IMR-90 (cell line): ENCODE results near the gene SPATA2. TPM values are rescaled to one million over a fixed set of nuclear protein-coding genes. Genes with fewer than 3 reads are reported as not detected.
"Not testable (repeated sequence)": the region's sequence is repeated elsewhere in the genome, so short reads cannot be mapped to it uniquely, and the experiment has no call there.

Experiments used
- ATAC-seq: fragments of 200-7000 bp; cut with Tn5 transposase; 2 replicates; pipeline ENCODE4 v1.9.1; 2020; ENCODE audit warnings: low read depth, mild to moderate bottlenecking, moderate library complexity
- BruUV-seq: library from RNA; stranded (reverse); fragments of 400-500 nt; replicated peaks from 2 replicates; lab custom pipeline; 2021; lab: Mats Ljungman, UMichigan
- CTCF ChIA-PET: fragments of 300-600 bp; formaldehyde crosslinking; extraction: SDS; loops from one replicate; lab custom pipeline; 2021; ENCODE audit warnings: antibody characterized with exemption; lab: Yijun Ruan, JAX
- POLR2A ChIA-PET: fragments of 300-600 bp; sonication (Branson Sonifier 250); formaldehyde crosslinking; loops from one replicate; lab custom pipeline; 2022; ENCODE audit warnings: antibody characterized with exemption; ENCODE audit not compliant: unreplicated experiment; lab: Charles Lee
- DNase-seq: peaks from one replicate; pipeline ENCODE4 v3.0.0; 2013
- H2AFZ ChIP-seq: replicated peaks from 2 replicates; pipeline ENCODE3; 2013; ENCODE audit warnings: low read length, mild to moderate bottlenecking; ENCODE audit not compliant: poor library complexity
- H2AK5ac ChIP-seq: 2 replicates; pipeline ENCODE4 v1.6.1; 2013; ENCODE audit warnings: low read depth, low read length, inconsistent platforms
- H2AK9ac ChIP-seq: replicated peaks from 2 replicates; pipeline ENCODE3; 2013; ENCODE audit warnings: mild to moderate bottlenecking, low read depth, low read length, moderate library complexity; ENCODE audit not compliant: poor library complexity
- H2BK120ac ChIP-seq: 2 replicates; pipeline ENCODE4 v1.6.1; 2013; ENCODE audit warnings: low read depth, low read length, inconsistent platforms
- H2BK15ac ChIP-seq: 3 replicates; pipeline ENCODE4 v1.6.1; 2013; ENCODE audit warnings: low read depth, low read length, inconsistent platforms
- H2BK20ac ChIP-seq: 2 replicates; pipeline ENCODE4 v1.6.1; 2013; ENCODE audit warnings: low read depth, mild to moderate bottlenecking, inconsistent platforms, low read length, moderate library complexity
- H2BK5ac ChIP-seq: 2 replicates; pipeline ENCODE4 v1.6.1; 2013; ENCODE audit warnings: mild to moderate bottlenecking, low read depth, low read length, inconsistent platforms; ENCODE audit not compliant: poor library complexity, severe bottlenecking
- H3K14ac ChIP-seq: replicated peaks from 2 replicates; pipeline ENCODE4 v1.6.1; 2013; ENCODE audit warnings: low read depth, low read length, inconsistent platforms
- H3K18ac ChIP-seq: 2 replicates; pipeline ENCODE4 v1.6.1; 2013; ENCODE audit warnings: low read depth, low read length, control low read depth
- H3K23ac ChIP-seq: 2 replicates; pipeline ENCODE4 v1.6.1; 2013; ENCODE audit warnings: low read depth, low read length, inconsistent platforms
- H3K27ac ChIP-seq: 2 replicates; pipeline ENCODE4 v1.5.1; 2013; ENCODE audit warnings: mild to moderate bottlenecking, control low read depth, low read length; ENCODE audit not compliant: insufficient read depth
- H3K27me3 ChIP-seq: 2 replicates; pipeline ENCODE4 v1.6.1; 2013; ENCODE audit warnings: low read length; ENCODE audit not compliant: control insufficient read depth, insufficient read depth
- H3K36me3 ChIP-seq: 2 replicates; pipeline ENCODE4 v1.6.1; 2013; ENCODE audit warnings: low read length, mixed read lengths; ENCODE audit not compliant: control insufficient read depth, insufficient read depth
- H3K4ac ChIP-seq: 2 replicates; pipeline ENCODE4 v1.6.1; 2013; ENCODE audit warnings: low read depth, low read length, inconsistent platforms
- H3K4me1 ChIP-seq: 2 replicates; pipeline ENCODE4 v1.6.1; 2013; ENCODE audit warnings: low read length, mixed read lengths; ENCODE audit not compliant: control insufficient read depth, insufficient read depth
- H3K4me2 ChIP-seq: 2 replicates; pipeline ENCODE4 v1.6.1; 2013; ENCODE audit warnings: low read depth, mild to moderate bottlenecking, control low read depth, low read length, moderate library complexity
- H3K4me3 ChIP-seq: 2 replicates; pipeline ENCODE4 v1.5.1; 2013; ENCODE audit warnings: low read depth, mild to moderate bottlenecking, control low read depth, low read length, moderate library complexity; ENCODE audit not compliant: insufficient read depth
- H3K56ac ChIP-seq: 2 replicates; pipeline ENCODE4 v1.6.1; 2013; ENCODE audit warnings: low read length, inconsistent platforms; ENCODE audit not compliant: insufficient read depth; ENCODE audit errors: extremely low read depth
- H3K79me1 ChIP-seq, 2 experiments: 2 replicates each; pipeline ENCODE4 v1.6.1; 2013; ENCODE audit warnings: low read length in 2 of 2, inconsistent platforms in 1 of 2, low read depth in 1 of 2
- H3K9ac ChIP-seq: 2 replicates; pipeline ENCODE4 v1.6.1; 2013; ENCODE audit warnings: low read depth, low read length, control low read depth
- H3K9me1 ChIP-seq: 2 replicates; pipeline ENCODE4 v1.6.1; 2013; ENCODE audit warnings: low read length, inconsistent platforms; ENCODE audit not compliant: insufficient read depth
- H3K9me3 ChIP-seq: 2 replicates; pipeline ENCODE4 v1.6.1; 2013; ENCODE audit warnings: low read length; ENCODE audit not compliant: control insufficient read depth, insufficient read depth
- H4K20me1 ChIP-seq: 2 replicates; pipeline ENCODE4 v1.6.1; 2013; ENCODE audit warnings: low read length, inconsistent platforms; ENCODE audit not compliant: insufficient read depth
- H4K5ac ChIP-seq: 2 replicates; pipeline ENCODE4 v1.6.1; 2013; ENCODE audit warnings: mild to moderate bottlenecking, low read depth, low read length, control low read depth
- H4K8ac ChIP-seq, 2 experiments: 2 replicates each; pipeline ENCODE4 v1.6.1; 2013; ENCODE audit warnings: low read depth in 2 of 2, low read length in 2 of 2, control low read depth in 1 of 2, inconsistent platforms in 1 of 2
- H4K91ac ChIP-seq: 2 replicates; pipeline ENCODE4 v1.6.1; 2013; ENCODE audit warnings: low read depth, low read length, inconsistent platforms; ENCODE audit not compliant: insufficient read depth
- MAFK ChIP-seq: IDR thresholded peaks from 2 replicates; pipeline ENCODE4 v1.6.1; 2012; ENCODE audit warnings: low read depth, low read length, improper control_type of control experiment
- RAD21 ChIP-seq: IDR thresholded peaks from 2 replicates; pipeline ENCODE4 v1.6.1; 2012; ENCODE audit warnings: low read length, improper control_type of control experiment
- WGBS, 2 experiments: methylation state at CpG; one replicate each; pipeline versions ENCODE4 v1.1.5 to v1.1.7; 2013; ENCODE audit warnings: missing lambda C conversion rate in 2 of 2; ENCODE audit not compliant: insufficient read length in 1 of 2; ENCODE audit errors: extremely low coverage in 2 of 2; 5-methylcytosine and 5-hydroxymethylcytosine counted together
- dilution Hi-C: fragments of 300-500 bp; cut with HindIII; formaldehyde crosslinking; loops from one replicate; pipeline ENCODE4 v1.14.3; 2018; ENCODE audit warnings: low sequenced_read_pairs; ENCODE audit not compliant: unreplicated experiment
- in situ Hi-C: fragments of 300-500 bp; cut with MboI; formaldehyde crosslinking; loops from 3 replicates; pipeline ENCODE4 v1.14.3; 2019; ENCODE audit warnings: low sequenced_read_pairs, inconsistent platforms, mixed read lengths
- intact Hi-C: fragments of 100-400 bp; cut with micrococcal nuclease; formaldehyde crosslinking; loops from 2 replicates; pipeline ENCODE4 v1.10.0; 2022
- polyA plus RNA-seq, 3 experiments: library from polyadenylated mRNA; depleted of rRNA; stranded (reverse); fragments of >200 nt; gene quantifications; 2 replicates each; pipeline ENCODE4 v1.2.3, GENCODE V29; 2012; ENCODE audit warnings: low replicate concordance in 1 of 3
- total RNA-seq: library from RNA; depleted of rRNA; stranded (reverse); fragments of >200 nt; gene quantifications from 2 replicates; pipeline ENCODE4 v1.2.3, GENCODE V29; 2012

Gene SPATA2
- total and polyA plus RNA-seq, 2 of the 4 experiments (the other 2 are of a cell fraction): 1.3 to 4.5 TPM

- no peak overlapping the region for H3K27ac ChIP-seq
- no peak overlapping the region for H2BK5ac ChIP-seq
- in situ Hi-C loops: no loop called here
- no peak overlapping the region for H3K56ac ChIP-seq
- no peak overlapping the region for H2AK5ac ChIP-seq
- H3K36me3 ChIP-seq: peaks cover 58% of the 10 kb centered on the region
- POLR2A ChIA-PET: no interaction called here
- BruUV-seq: no TSS peak
- H3K4me1 ChIP-seq: peaks cover 5% of the 10 kb centered on the region
- H3K4ac ChIP-seq: no peak overlapping the region
- H3K18ac ChIP-seq: no peak overlapping the region
- no peak overlapping the region for H3K23ac ChIP-seq
- dilution Hi-C loops: no loop called here
- H3K9me3 ChIP-seq: no peaks in the 10 kb centered on the region
- TF ChIP-seq MAFK (no peak), RAD21 (no peak)
- no peak overlapping the region for H4K5ac ChIP-seq
- H2BK15ac ChIP-seq: no peak overlapping the region
- ATAC-seq: no peak
- H3K9me1 ChIP-seq: peaks cover 22% of the 10 kb centered on the region
- H3K4me3 ChIP-seq: no peak overlapping the region
- no peak overlapping the region for H2BK120ac ChIP-seq
- H3K14ac ChIP-seq: no peak overlapping the region
- H3K27me3 ChIP-seq: no peaks in the 10 kb centered on the region
- peaks cover 44 to 56% of the 10 kb centered on the region in 2 experiments for H3K79me1 ChIP-seq
- H3K9ac ChIP-seq: no peak overlapping the region
- 95% methylated on average over 10 of the region's 18 CpGs; no CpG with 5 or more reads in 1 of the 2 experiments for WGBS, 2 experiments
- DNase-seq: no peak
- no peak overlapping the region for H3K4me2 ChIP-seq
- no peak overlapping the region for H4K91ac ChIP-seq
- no peak overlapping the region for H2AK9ac ChIP-seq
- H2BK20ac ChIP-seq: no peak overlapping the region
- intact Hi-C loops: no loop called here
- H2AFZ ChIP-seq: no peak overlapping the region
- CTCF ChIA-PET: no interaction called here
- no peak overlapping the region for H4K8ac ChIP-seq
- no peaks in the 10 kb centered on the region for H4K20me1 ChIP-seq
Observed at GRCh38 chr20:49956689-49957088, 41.4 kb upstream of the SPATA2 start.

GRCh38 chr20:49955830-49956396, 40.6 kb upstream of the SPATA2 start:
- dilution Hi-C loops, H3K27me3 ChIP-seq, intact Hi-C loops, H3K18ac ChIP-seq, H2AK5ac ChIP-seq, CTCF ChIA-PET, H4K91ac ChIP-seq, in situ Hi-C loops, H3K9me3 ChIP-seq, H3K27ac ChIP-seq, H2BK15ac ChIP-seq, H3K4me1 ChIP-seq, DNase-seq, H3K14ac ChIP-seq, POLR2A ChIA-PET, H3K56ac ChIP-seq, H4K20me1 ChIP-seq, H4K8ac ChIP-seq, H3K4me3 ChIP-seq, BruUV-seq, ATAC-seq, H2BK20ac ChIP-seq, H2AK9ac ChIP-seq, H2BK120ac ChIP-seq, H2AFZ ChIP-seq, H3K4ac ChIP-seq, H3K23ac ChIP-seq, H3K9ac ChIP-seq, H4K5ac ChIP-seq, H3K4me2 ChIP-seq, H2BK5ac ChIP-seq: not testable (repeated sequence)
- Histone ChIP-seq H3K79me1 (peaks cover 44 to 57% of the 10 kb centered on the region in 2 experiments), H3K9me1 (peaks cover 22% of the 10 kb centered on the region), H3K36me3 (peaks cover 58% of the 10 kb centered on the region)
- WGBS, 2 experiments: 100% methylated on average over 1 of the region's 12 CpGs; no CpG with 5 or more reads in 1 of the 2 experiments
